GM21390 (cell line): Measurements from ENCODE around the gene LRRC57.
A peak's percentile ranks its signal among the peaks of the same experiment; 100 is the strongest.

ENCODE experiments used
- ATAC-seq: cut with Tn5 transposase; IDR thresholded peaks from one replicate; pipeline ENCODE4 v1.9.1; 2021; ENCODE audit not compliant: unreplicated experiment

LRRC57 gene

GRCh38 chr15:42553554-42553953 is 5.0 kb upstream of the LRRC57 start:
- no peak for ATAC-seq

GRCh38 chr15:42549741-42550392 is 1.3 kb upstream of the LRRC57 start:
- no peak for ATAC-seq

- peak; percentile 34 for ATAC-seq
These were observed 469 bp upstream of the LRRC57 start for GRCh38 chr15:42549032-42549491.

GRCh38 chr15:42547918-42548248 is 710 bp downstream of the LRRC57 start:
- peak; percentile 5 for ATAC-seq

GRCh38 chr15:42544853-42545629 is 3.6 kb downstream of the LRRC57 start:
- ATAC-seq: no peak

GRCh38 chr15:42533246-42533645 is 15.3 kb downstream of the LRRC57 start:
- ATAC-seq: no peak

GRCh38 chr15:42528970-42529369 is 19.6 kb downstream of the LRRC57 start:
- ATAC-seq: no peak

- ATAC-seq: no peak
These were observed 25.3 kb downstream of the LRRC57 start for GRCh38 chr15:42523331-42523730.

GRCh38 chr15:42511007-42511391 is 37.6 kb downstream of the LRRC57 start:
- ATAC-seq: no peak

GRCh38 chr15:42510258-42511006 is 38.2 kb downstream of the LRRC57 start:
- ATAC-seq: no peak

GRCh38 chr15:42508263-42508690 is 40.3 kb downstream of the LRRC57 start:
- ATAC-seq: no peak

- ATAC-seq: no peak
These were observed 41.1 kb downstream of the LRRC57 start for GRCh38 chr15:42507514-42507913.

- no peak for ATAC-seq
These were observed 44.0 kb downstream of the LRRC57 start for GRCh38 chr15:42504631-42505030.

GRCh38 chr15:42503825-42504224 is 44.8 kb downstream of the LRRC57 start:
- no peak for ATAC-seq

GRCh38 chr15:42502477-42502876 is 46.1 kb downstream of the LRRC57 start:
- no peak for ATAC-seq

GRCh38 chr15:42499858-42500609 is 48.6 kb downstream of the LRRC57 start:
- ATAC-seq: no peak

GRCh38 chr15:42498212-42499068 is 50.2 kb downstream of the LRRC57 start:
- ATAC-seq: no peak

- ATAC-seq: peak; percentile 72
These were observed 53.0 kb downstream of the LRRC57 start, which contains the start of gene SNAP23 for GRCh38 chr15:42495361-42496212. Gene SNAP23, plus strand, starts transcription at chr15:42495634. Its CDS starts 16,213 bp downstream, at chr15:42511847.

- ATAC-seq: no peak
These were observed 53.6 kb downstream of the LRRC57 start for GRCh38 chr15:42494998-42495360.
